BE2C (cell line): ENCODE measurements around the gene PDE9A.
A peak's percentile ranks its signal among the peaks of the same experiment; 100 is the strongest.

ENCODE experiments used
- DNase-seq: peaks from one replicate; pipeline ENCODE4 v3.0.0-alpha.2; 2020
- H3K27me3 ChIP-seq: fragments of 250-450 bp; sonication (Bioruptor Pico); 2 replicates; pipeline ENCODE4 v1.5.1; 2020; ENCODE audit warnings: mild to moderate bottlenecking
- H3K36me3 ChIP-seq: fragments of 250-450 bp; sonication (Bioruptor Pico); 2 replicates; pipeline ENCODE4 v1.5.1; 2020; ENCODE audit warnings: mild to moderate bottlenecking
- H3K4me1 ChIP-seq: fragments of 250-450 bp; sonication (Bioruptor Pico); 2 replicates; pipeline ENCODE4 v1.5.1; 2020
- H3K4me3 ChIP-seq: 2 replicates; pipeline ENCODE4 v1.5.1; 2011; ENCODE audit warnings: low read depth, low read length
- H3K9me3 ChIP-seq: fragments of 250-450 bp; sonication (Bioruptor Pico); 2 replicates; pipeline ENCODE4 v1.5.1; 2020
- CTCF ChIP-seq: IDR thresholded peaks from 2 replicates; pipeline ENCODE4 v1.5.1; 2012; ENCODE audit warnings: mild to moderate bottlenecking, low read depth, low read length

Gene PDE9A

GRCh38 chr21:42781150-42781970 is 127.9 kb downstream of the PDE9A start:
- peaks cover 6% of the 10 kb centered on the region for H3K4me1 ChIP-seq
- H3K27me3 ChIP-seq = no peaks in the 10 kb centered on the region
- H3K4me3 ChIP-seq = peak overlapping the region; percentile 60
- no peaks in the 10 kb centered on the region for H3K36me3 ChIP-seq
- no peaks in the 10 kb centered on the region for H3K9me3 ChIP-seq
- peak; percentile 80 for DNase-seq
- peak; percentile 53 for TF ChIP-seq CTCF

- peak; percentile 63 for DNase-seq
- H3K36me3 ChIP-seq = no peaks in the 10 kb centered on the region
- TF ChIP-seq CTCF = no peak
- H3K27me3 ChIP-seq = no peaks in the 10 kb centered on the region
- H3K4me1 ChIP-seq = peaks cover 6% of the 10 kb centered on the region
- peak overlapping the region; percentile 60 for H3K4me3 ChIP-seq
- no peaks in the 10 kb centered on the region for H3K9me3 ChIP-seq
Measured at GRCh38 chr21:42781971-42782722, 128.7 kb downstream of the PDE9A start.

- H3K4me1 ChIP-seq = peaks cover 6% of the 10 kb centered on the region
- DNase-seq = no peak
- H3K36me3 ChIP-seq = no peaks in the 10 kb centered on the region
- H3K27me3 ChIP-seq = no peaks in the 10 kb centered on the region
- H3K9me3 ChIP-seq = no peaks in the 10 kb centered on the region
- no peak overlapping the region for H3K4me3 ChIP-seq
- TF ChIP-seq CTCF = no peak
Measured at GRCh38 chr21:42782723-42783242, 129.4 kb downstream of the PDE9A start.

DNA sequence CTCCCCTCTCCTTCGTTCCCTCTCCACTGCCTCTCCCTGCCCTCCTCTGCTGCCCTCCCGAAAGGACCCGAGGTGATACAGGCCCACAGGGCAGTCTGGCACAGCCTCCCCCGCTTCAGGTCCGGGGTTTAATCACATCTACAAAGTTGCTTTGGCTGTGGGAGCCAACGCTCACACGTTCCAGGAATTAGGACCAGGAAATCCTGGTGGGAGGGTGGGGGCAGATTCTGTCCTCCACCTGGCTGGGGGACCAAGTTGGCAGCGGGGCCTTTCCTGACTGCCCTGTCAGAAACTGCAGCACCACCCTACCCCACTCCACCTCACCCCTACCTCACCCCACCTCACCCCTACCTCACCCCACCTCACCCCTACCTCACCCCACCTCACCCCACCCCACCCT is 130.9 kb downstream of the PDE9A start:
- H3K27me3 ChIP-seq = no peaks in the 10 kb centered on the region

DNA sequence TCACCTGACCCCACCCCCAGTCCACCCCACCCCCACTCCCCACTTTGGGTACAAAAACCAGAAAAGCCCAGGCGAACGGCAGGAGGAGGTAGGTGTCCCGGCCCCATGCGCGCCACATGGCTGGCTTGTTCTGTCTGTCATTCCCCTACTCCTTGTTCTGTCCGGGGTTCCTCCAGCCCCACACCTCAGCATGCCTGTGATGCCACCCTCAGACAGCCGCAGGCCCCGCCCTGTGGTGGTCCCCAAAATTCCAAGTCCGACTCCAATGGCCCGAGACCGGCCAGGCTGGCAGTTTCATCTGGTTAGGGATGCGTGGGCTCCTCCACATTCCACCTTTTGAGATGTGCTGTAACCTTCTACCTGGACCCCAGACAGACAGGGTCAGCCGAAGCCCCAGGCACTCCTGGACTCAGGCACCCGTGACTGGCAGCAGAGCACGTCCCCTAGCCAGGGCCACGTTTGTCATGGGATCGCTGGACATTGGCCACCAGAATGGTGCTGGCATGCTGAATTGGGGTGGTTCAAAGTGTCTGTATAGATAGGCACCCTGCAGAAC is 131.6 kb downstream of the PDE9A start:
- Histone ChIP-seq H3K36me3 (no peaks in the 10 kb centered on the region), H3K27me3 (no peaks in the 10 kb centered on the region), H3K4me1 (peaks cover 6% of the 10 kb centered on the region), H3K4me3 (no peak overlapping the region), H3K9me3 (no peaks in the 10 kb centered on the region)
- TF ChIP-seq CTCF = no peak
- DNase-seq = no peak

More for the DNA sequence above, 130.9 kb downstream of the PDE9A start:
- peaks cover 6% of the 10 kb centered on the region for H3K4me1 ChIP-seq
- no peaks in the 10 kb centered on the region for H3K9me3 ChIP-seq
- TF ChIP-seq CTCF = no peak
- H3K36me3 ChIP-seq = no peaks in the 10 kb centered on the region
- H3K4me3 ChIP-seq = no peak overlapping the region
- no peak for DNase-seq
